HG03064 (cell line): ENCODE measurements around the gene ADPRH.
"Not testable (repeated sequence)": the region's sequence is repeated elsewhere in the genome, so short reads cannot be mapped to it uniquely, and the experiment has no call there.

ENCODE experiments used
- ATAC-seq: cut with Tn5 transposase; IDR thresholded peaks from one replicate; pipeline ENCODE4 v1.9.1; 2021; ENCODE audit warnings: low read depth; ENCODE audit not compliant: unreplicated experiment

The ADPRH gene

DNA sequence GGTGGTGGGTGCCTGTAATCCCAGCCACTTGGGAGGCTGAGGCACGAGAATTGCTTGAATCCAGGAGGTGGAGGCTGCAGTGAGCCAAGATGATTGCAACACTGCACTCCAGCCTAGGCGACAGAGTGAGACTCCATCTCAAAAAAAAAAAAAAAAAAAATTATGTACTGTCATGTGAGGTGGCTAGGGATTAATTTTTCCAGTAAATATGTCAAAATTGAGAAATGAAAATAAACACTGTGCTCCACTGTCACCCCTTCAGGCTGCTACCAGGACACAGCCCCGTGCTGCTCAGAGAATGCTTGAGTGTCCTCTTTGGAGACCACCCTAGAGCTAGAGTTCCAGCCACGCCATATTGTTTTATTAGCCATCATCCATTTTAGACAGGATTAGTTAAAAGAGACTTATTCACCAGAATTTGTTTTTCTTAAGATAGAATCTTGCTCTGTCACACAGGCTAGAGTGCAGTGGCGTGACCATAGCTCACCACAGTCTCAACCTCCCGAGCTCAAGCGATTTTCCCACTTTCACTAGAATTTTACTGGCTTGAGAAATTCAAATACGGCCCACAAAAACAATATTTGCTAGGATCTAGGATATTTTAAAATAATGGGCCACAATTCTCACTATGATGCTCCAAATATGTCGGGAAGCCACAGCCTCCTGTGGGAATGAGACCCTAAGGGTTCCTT, 20.5 kb upstream of the ADPRH start:
- no peak for ATAC-seq

DNA sequence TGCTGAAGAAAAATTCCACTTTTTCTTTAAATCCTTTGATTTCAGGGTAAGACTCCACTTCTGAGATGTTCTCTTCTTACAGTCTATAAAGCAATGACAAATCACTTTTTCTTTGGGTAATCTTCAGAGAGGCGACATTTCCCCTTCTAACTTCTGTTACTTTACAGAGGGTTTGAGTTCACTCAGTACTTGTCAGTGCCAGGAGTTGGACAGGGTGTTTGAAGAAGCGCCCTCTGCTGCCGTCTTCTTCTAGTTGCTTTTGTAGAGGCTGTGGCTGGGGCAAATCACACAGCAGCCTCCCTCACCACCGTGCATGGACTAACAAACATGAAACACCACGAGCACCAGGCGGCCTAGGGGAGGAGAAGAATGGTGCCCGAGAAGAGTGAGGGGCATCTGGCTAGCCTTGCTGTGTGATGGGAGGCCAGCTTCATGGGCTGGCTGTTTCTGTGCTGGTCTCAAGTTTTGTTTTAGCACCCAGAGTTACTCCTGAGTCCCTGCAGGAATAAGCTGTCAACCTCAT, 19.8 kb upstream of the ADPRH start, which contains the start of gene CD80:
Gene CD80 (minus strand): TSS at position 174 of the 523 bp plus-strand sequence. CDS start 1,886 bp downstream, outside the sequence.
- ATAC-seq: peak; percentile 44

DNA sequence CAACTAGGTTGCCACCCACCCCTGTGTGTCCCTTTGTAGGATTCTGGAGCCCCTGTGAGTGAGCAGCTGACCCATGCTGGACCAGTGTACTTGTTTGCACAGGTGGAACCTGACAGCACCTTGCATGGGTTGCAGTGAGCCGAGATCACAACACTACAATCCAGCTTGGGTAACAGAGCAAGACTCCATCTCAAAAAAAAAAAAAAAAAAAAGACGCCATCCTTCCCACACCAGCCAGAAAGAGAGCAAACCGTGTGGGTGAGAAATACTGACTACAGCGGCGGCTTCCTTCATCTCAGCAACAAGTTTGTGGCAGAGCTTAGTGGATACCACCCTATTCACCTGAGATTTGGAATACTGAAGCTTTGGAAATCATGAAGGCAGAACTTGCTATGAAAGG, 19.1 kb upstream of the ADPRH start:
- no peak for ATAC-seq

DNA sequence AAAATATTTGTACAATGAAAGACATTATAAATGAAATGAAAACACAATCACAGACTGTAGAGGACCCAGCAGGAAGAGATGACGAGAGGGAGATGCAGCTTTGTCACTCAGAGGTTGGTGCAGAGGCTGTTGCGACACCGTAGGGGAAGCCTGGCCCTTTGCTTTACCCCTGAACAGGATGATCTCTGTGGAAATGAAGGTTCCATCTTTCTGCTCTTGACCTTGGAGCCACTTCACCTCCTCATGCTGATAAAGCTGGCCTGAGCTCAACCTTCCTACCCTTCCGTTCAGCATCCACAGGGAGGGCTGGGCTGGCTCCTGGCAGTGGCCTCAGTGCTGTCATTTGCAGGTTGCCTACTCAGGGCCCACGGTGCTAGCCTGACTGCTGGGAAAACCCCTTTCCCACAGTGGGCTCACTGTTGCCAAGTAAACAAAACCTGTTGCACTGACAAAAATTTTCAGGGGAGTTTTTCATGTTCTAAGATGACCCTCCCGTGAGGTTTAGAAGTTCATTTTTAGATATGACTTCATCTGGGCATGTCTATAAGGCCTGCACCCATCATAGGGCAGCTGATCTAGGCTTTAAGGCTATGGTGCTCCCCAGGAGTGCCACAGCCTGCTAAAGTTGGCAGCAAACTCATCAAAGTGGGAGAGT, 16.9 kb upstream of the ADPRH start:
- ATAC-seq: peak; percentile 64

DNA sequence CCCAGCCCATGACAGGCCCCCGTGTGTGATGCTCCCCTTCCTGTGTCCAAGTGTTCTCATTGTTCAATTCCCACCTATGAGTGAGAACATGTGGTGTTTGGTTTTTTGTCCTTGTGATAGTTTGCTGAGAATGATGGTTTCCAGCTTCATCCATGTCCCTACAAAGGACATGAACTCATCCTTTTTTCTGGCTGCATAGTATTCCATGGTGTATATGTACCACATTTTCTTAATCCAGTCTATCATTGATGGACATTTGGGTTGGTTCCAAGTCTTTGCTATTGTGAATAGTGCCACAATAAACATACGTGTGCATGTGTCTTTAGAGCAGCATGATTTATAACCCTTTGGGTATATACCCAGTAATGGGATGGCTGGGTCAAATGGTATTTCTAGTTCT, 16.0 kb upstream of the ADPRH start:
- ATAC-seq: not testable (repeated sequence)

DNA sequence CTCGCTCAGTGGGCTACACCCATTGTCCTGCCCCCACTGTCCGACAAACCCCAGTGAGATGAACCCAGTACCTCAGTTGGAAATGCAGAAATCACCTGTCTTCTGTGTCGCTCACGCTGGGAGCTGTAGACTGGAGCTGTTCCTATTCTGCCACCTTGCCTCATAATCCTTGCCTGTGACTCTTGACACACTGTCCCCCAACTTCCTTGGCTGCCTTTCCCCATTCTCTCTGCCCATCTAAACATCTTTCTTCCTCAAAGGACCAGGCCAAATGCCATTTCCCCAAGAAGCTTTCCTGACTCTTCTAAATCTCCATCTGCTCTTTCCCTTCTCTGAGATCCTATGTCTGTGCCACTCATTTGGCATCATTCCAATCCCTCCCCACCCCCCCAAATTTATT, 10.1 kb upstream of the ADPRH start:
- no peak for ATAC-seq

DNA sequence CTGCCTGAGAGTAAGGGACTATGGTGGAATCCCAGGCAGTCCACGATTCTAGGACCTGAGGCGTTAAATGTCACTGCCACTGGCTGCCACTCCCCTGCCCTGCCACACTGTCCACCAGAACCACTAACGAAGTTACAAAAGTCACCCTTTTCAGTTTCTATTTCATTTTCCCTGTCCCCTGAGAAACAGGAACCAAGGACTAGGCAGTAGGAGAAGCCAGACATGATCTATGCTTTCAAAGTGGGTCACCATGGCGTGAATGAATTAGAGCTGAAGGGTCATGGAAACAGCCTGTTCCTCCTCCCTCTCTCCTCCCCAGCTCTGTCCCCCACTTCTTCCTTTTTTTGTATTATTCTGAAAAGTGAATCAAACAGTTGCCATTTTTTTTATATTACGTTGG, 9.1 kb upstream of the ADPRH start:
- ATAC-seq: no peak

DNA sequence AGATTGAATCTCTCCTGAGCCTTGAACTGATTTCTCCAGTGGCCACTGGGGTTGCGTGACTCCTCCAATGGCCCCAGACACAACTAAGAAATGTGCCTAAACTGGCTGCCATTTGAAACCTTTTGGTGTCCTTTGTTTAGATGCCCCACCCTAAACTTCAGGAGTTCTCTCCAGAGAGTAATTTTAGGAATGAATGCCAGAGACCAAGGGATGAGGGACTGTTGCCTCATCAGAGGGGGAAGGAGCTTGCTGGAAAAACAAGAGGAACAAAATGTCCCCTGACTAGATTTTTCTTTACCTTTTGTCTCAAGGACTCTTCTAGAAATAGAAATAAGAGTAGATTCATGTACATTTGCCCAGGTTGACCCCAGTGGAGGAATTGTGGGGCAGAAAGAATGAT, 8.1 kb upstream of the ADPRH start:
- no peak for ATAC-seq

DNA sequence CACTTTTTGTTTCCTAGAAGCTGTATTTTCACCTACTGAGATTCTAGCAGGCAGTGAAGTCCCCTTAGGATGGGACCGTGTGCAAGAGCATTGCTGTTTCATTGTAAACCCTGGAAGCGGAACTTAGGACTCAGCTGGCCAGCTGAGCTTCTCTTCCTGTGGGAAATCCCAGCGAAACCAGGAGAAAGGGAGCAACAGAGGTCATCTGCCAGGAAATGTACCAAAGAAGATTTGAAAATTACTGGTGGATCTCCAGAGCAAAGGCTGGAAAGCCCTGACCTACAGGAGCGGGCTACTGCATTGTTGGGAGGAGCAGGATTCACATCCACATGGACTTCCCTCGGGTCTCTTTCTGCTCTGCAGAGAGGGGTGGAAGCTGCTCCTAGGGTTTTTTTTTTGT, 7.6 kb upstream of the ADPRH start:
- no peak for ATAC-seq

DNA sequence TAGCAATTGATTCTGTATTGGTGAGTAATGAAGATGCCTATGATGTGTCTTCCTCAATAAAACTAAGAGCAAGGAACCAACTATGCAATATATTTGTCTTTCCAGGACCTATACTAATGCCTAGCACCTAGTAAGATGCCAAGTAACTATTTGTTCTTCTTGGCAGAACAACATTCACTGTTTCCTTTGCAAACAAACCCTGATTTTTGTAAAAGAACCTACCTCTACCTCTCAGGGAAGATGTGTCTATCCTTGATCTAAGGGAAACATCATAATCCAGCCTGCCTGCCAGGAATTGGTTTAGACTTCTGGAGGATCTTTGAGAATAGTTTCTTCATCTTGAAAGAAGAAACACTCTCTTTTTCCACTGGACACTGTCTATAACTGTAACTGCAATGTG, 3.8 kb upstream of the ADPRH start:
- no peak for ATAC-seq

DNA sequence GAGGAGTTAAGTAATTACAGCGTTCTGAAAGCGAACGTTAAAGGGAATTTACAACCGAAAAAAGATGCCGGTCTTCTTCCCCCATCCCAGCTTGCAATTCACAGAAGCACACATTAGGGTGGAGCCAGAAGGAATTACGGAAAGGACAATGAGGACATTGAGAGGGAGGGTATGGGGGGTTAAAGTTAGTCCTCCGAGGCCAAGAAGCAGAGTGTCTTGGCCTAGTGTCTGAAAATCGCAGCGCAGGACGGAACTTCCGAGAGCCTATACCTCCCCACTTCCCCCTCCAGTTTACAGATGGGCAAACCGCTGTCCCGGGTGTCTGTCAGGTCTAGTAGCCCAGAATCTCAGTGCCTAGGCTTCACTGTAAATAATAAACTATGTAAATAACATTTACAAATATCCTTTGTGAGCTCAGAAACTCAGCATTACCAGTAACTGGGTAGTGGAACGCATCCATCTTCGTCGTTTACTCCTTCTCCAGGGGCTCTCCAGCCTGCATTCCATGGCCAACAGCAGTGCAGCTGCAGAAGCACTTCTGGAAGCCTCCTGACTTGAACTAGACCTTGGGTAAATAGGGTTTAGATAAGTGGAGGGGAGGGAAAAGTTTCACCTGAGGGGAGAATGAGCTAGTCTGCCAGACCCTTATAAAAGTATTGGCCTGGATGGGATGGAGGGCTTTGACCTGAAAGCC, 922 bp downstream of the ADPRH start:
- peak; percentile 73 for ATAC-seq

DNA sequence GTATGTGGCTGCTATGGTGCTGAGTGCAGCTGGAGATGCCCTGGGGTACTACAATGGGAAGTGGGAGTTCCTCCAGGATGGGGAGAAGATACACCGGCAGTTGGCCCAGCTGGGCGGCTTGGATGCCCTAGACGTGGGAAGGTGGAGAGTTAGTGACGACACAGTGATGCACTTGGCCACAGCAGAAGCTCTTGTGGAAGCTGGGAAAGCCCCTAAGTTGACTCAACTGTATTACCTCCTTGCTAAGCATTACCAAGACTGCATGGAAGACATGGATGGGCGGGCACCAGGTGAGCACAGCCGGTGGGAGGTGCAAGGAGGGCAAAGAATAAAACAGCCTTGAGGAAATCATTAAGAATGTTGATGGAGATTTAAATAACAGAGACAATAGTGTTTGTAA, 2.9 kb downstream of the ADPRH start:
- no peak for ATAC-seq

DNA sequence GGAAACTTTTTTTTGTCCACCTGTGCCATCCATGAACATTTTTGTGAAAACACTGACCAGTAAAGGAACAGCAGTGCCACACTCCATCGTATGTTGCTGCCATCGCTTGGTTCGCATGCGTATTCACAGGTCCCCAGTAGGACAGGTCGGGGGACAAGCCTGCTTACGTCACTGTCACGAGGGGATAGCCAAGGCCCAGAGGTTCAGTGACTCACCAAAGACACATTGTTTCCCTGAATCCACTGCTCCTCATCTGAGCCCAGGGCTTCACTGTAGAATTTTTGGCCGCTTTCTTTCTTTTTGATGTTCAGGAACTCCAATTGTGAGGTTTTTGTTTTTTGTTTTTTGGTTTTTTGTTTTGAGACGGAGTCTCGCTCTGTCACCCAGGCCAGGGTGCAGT, 5.9 kb downstream of the ADPRH start:
- ATAC-seq: no peak

DNA sequence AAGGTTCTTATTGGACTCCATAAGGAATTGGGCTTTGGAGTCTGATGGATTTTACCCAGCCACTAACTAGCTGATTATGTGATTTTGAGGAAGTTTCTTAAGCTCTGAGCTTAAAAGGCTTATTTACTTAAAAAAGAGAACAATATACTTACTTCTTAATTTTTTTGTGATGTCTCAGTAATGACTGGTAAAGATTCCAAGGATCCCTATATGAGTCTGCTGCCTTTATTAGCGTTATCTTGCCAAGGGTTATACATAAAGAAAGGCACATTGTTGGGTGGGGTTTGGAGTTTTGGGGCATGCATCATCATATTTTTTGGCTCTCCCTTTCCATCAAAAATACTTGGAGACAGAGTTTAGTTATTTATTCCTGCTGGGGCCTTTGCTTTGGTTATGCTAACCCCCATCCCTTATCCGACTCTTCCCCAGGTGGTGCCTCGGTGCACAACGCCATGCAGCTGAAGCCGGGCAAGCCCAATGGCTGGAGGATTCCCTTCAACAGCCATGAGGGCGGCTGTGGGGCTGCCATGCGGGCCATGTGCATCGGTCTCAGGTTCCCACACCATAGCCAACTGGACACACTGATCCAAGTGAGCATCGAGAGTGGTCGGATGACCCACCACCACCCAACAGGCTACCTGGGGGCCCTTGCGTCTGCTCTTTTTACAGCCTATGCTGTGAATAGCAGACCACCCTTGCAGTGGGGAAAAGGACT, 6.7 kb downstream of the ADPRH start:
- no peak for ATAC-seq

DNA sequence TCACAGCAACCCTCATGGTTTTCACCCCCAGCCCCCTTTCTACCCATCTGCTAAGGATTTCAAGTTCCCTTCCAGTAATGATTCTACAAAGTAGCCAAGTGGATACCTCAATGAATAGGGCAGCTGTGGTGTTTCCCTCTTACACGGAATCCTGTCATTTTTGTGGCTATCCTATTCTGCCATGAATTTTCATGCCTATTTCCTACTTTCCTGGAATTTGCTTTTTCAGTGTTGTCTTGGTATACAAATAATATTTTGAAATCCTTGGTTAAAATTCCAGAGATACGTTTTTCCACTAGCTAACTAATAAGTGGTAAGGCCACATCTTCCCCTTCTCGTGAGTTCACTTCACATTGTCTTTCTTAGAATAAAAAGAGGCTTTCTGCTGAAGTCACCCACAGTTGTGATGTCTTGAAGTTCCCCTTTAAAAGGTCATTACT, 7.5 kb downstream of the ADPRH start:
- no peak for ATAC-seq

DNA sequence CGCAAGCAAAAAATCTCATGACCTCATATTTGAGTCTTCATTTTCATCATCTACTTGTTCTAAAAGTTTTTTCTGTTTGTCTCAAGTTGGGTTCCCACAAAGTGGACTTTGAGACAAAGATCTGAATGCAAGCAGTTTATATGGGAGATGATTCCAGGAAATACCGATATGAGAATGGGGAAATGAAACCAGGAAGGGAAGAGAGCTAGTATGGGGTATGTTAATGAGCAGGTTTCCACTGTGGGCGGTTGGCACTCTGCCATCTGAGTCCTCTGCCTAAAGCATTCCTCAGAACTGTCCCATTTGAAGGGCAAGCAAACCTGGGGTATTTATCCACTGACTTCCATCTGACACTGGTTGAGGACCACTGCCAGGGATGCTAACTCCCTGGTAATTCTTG, 8.8 kb downstream of the ADPRH start:
- ATAC-seq: no peak

DNA sequence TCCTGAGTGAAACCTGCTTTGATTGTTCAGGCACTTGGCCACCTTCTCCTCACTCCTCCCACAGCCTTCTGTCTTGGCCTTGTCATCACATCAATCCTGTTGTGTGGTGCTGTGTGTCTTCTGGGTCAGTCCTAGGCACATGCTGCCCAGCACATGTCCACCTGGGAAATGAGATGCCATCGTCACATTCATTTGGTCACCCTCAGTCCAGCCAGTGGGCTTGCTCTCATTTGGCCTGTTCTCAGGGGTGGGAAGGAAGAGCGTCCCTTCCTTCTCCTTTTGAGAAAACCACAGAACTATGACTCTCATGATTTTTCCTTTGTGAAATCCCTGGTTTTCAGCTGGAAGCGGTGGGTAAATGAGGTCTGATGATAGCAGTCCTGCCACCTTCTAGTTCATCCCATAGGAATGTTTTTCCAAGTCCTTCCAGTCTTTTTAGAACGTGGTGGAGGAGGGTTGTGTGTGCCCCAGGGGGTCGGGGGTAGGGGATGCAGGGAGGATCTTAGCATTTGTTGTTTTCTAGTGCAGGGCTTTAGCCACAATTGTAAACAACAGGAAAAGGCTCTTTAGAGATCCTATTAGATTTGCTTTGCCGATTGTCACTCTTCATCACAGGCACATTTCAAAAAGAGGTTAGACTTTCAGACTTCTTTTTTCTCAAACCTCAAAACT, 9.9 kb downstream of the ADPRH start:
- no peak for ATAC-seq

DNA sequence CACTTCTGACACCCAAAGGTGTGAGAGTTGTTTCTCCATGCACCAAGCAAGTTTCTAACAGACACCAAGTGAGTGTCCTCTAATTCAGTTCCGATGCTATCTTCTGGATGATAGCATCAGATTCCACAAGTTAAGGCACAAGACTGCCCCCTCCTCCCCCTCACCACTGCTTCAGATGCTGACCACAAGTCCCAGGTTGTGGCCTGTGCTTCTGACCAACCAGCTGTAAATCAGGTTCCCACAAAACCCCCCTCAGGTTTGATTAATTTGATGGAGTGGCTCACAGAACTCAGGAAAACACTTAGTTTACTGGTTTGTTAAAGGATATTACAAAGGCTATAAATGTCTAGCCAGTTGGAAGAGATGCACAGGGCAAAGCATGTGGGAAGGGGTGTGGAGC, 11.4 kb downstream of the ADPRH start:
- no peak for ATAC-seq

DNA sequence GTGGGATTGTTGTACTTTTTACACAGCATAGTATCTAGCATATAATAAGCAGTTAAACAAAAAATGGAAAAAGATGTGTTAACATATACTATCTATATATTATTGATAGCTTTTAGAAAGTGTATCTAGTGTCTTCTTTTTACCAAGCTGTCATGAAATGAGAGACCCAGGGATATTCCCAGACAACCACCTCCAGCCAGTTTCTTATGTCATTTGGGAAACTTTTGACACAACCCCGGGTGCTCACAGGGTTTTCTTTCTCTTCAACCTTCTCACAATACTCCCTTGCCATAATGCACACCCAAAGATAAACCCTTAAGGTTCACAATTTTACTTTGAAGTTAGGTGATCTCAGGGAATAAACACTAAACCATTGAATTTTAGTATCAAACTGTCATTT, 13.6 kb downstream of the ADPRH start:
- ATAC-seq: no peak

DNA sequence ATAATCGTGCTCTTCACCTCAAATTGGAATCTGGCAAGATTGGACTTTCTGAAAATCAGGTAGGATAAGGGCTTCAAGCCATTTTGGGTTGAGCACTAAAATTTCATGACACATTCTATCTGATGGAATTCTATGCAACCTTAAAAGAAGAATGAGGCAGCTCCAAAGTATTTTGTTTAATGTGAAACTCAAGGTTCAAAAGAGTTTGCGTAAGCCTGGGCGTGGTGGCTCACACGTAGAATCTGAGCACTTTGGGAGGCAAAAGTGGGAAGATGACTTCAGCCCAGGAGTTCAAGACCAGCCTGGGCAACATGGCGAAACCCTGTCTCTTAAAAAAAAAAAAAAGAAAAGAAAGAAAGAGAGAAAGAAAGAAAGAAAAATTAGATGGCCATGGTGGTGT, 14.8 kb downstream of the ADPRH start:
- no peak for ATAC-seq
